Activated CD4-positive, alpha-beta memory T cell treated with anti-CD3 and anti-CD28 coated beads, Interleukin-2, amount 10 ng/mL, durations not matched to agents 7 days and 5 days (primary cell): Measurements from ENCODE around the gene MAP3K7CL. TPM values are rescaled to one million over a fixed set of nuclear protein-coding genes. Genes with fewer than 3 reads are reported as not detected.

Experiments used
- CTCF ChIA-PET: fragments of 350-600 bp; sonication (Branson Sonifier 250); formaldehyde crosslinking; loops from one replicate; lab custom pipeline; 2021; ENCODE audit warnings: antibody characterized with exemption, inconsistent platforms; lab: Charles Lee
- POLR2A ChIA-PET: fragments of 350-600 bp; sonication (Branson Sonifier 250); formaldehyde crosslinking; loops from one replicate; lab custom pipeline; 2021; ENCODE audit warnings: antibody characterized with exemption; lab: Charles Lee
- DNase-seq: peaks from one replicate; pipeline ENCODE4 v3.0.0-alpha.2; 2020
- H3K27ac Mint-ChIP-seq: one replicate; pipeline ENCODE4 v1.8.0; 2021; ENCODE audit warnings: mild to moderate bottlenecking, mixed read lengths
- H3K27me3 Mint-ChIP-seq: one replicate; pipeline ENCODE4 v1.8.0; 2021; ENCODE audit warnings: mixed read lengths
- H3K36me3 Mint-ChIP-seq: one replicate; pipeline ENCODE4 v1.8.0; 2021; ENCODE audit warnings: low read depth, mixed read lengths
- H3K4me1 Mint-ChIP-seq: one replicate; pipeline ENCODE4 v1.8.0; 2021; ENCODE audit warnings: mixed read lengths
- H3K4me3 Mint-ChIP-seq: one replicate; pipeline ENCODE4 v1.8.0; 2021; ENCODE audit warnings: mild to moderate bottlenecking, mixed read lengths
- H3K9me3 Mint-ChIP-seq: one replicate; pipeline ENCODE4 v1.8.0; 2021; ENCODE audit warnings: mixed read lengths
- total RNA-seq, 2 experiments: library from RNA; stranded (reverse); gene quantifications; one replicate each; pipeline ENCODE4 v1.2.3, GENCODE V29; 2021

MAP3K7CL gene
- total RNA-seq, 2 experiments from 2014 or later: 6.7 to 7.7 TPM

DNA sequence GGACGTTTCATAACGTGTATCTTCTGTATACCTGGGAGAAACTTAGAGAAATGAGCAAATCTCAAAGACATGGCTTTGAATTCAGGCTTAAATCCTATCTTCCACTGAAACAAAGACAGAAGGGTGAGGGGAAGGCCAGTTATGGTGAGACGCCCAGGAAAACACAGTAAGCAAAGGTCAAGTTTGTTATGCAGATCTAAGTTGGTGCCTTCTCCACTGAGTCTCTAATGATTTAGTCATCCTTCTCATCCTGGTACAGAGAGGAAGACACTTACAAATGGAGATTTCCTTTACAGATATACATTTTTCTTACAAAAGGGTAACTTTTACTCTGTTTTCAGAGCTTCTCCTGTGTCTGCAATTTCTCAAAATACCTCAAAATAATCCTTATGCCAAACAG, 64.4 kb downstream of the MAP3K7CL start:
- CTCF ChIA-PET: interaction anchor here (1.4 to 2.2 kb wide), 2 partner anchors 11 to 13 kb away, joined by 4 to 5 read pairs; no protein-coding TSS in a partner anchor
- POLR2A ChIA-PET: interaction anchor here (2.5 kb wide), 1 partner anchor 105 kb away, joined by 13 read pairs; no protein-coding TSS in a partner anchor

GRCh38 chr21:29195981-29196669, 65.7 kb downstream of the MAP3K7CL start:
- CTCF ChIA-PET: interaction anchor here (0.9 to 2.2 kb wide), 6 partner anchors 8 to 120 kb away, joined by 3 to 6 read pairs (median 4); no protein-coding TSS in a partner anchor
- peaks cover 26% of the 10 kb centered on the region for H3K36me3 Mint-ChIP-seq
- peak overlapping the region; percentile 73 for H3K4me3 Mint-ChIP-seq
- POLR2A ChIA-PET: interaction anchor here (1.0 to 2.5 kb wide), 3 partner anchors 9 to 104 kb away, joined by 3 to 13 read pairs (median 6); no protein-coding TSS in a partner anchor
- H3K9me3 Mint-ChIP-seq: peaks cover 26% of the 10 kb centered on the region
- H3K27ac Mint-ChIP-seq: peak overlapping the region; percentile 76
- DNase-seq: peak; percentile 70
- H3K4me1 Mint-ChIP-seq: peaks cover 30% of the 10 kb centered on the region
- no peaks in the 10 kb centered on the region for H3K27me3 Mint-ChIP-seq

More for the DNA sequence above, 64.4 kb downstream of the MAP3K7CL start:
- Mint-ChIP-seq H3K36me3 (peaks cover 23% of the 10 kb centered on the region), H3K9me3 (peaks cover 20% of the 10 kb centered on the region), H3K27me3 (no peaks in the 10 kb centered on the region), H3K27ac (no peak overlapping the region), H3K4me3 (no peak overlapping the region), H3K4me1 (peaks cover 32% of the 10 kb centered on the region)
- DNase-seq: no peak

GRCh38 chr21:29196670-29197191, 66.3 kb downstream of the MAP3K7CL start:
- no peak for DNase-seq
- POLR2A ChIA-PET: interaction anchor here (0.7 to 2.5 kb wide), 3 partner anchors 15 to 123 kb away, joined by 3 to 13 read pairs (median 6); partner anchors contain the start of gene CCT8
- peak overlapping the region; percentile 76 for H3K27ac Mint-ChIP-seq
- peaks cover 31% of the 10 kb centered on the region for H3K36me3 Mint-ChIP-seq
- H3K4me3 Mint-ChIP-seq: peak overlapping the region; percentile 73
- peaks cover 30% of the 10 kb centered on the region for H3K9me3 Mint-ChIP-seq
- peaks cover 30% of the 10 kb centered on the region for H3K4me1 Mint-ChIP-seq
- H3K27me3 Mint-ChIP-seq: no peaks in the 10 kb centered on the region
- CTCF ChIA-PET: interaction anchor here (0.9 to 2.2 kb wide), 5 partner anchors 9 to 121 kb away, joined by 3 to 6 read pairs (median 4); no protein-coding TSS in a partner anchor

- DNase-seq: no peak
- H3K9me3 Mint-ChIP-seq: peaks cover 39% of the 10 kb centered on the region
- H3K36me3 Mint-ChIP-seq: peaks cover 29% of the 10 kb centered on the region
Measured at GRCh38 chr21:29201186-29201585, 70.7 kb downstream of the MAP3K7CL start.

DNA sequence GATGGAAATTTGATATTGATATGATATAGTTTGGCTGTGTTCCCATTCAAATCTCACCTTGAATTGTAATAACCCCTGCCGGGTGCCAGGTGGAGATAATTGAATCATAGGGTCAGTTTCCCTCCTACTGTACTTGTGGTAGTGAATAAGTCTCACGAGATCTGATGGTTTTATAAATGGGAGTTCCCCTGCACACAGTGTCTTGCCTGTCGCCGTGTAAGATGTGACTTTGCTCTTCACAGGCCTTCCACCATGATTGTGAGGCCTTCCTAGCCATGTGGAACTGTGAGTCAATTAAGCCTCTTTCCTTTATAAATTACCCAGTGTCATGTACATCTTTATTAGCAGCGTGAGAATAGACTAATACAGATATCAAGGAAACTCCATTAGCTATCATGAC, 74.6 kb downstream of the MAP3K7CL start:
- H3K27ac Mint-ChIP-seq: no peak overlapping the region
- DNase-seq: no peak
- POLR2A ChIA-PET: no interaction called here

More at GRCh38 chr21:29201186-29201585, 70.7 kb downstream of the MAP3K7CL start:
- Mint-ChIP-seq H3K27me3 (no peaks in the 10 kb centered on the region), H3K4me1 (peaks cover 14% of the 10 kb centered on the region), H3K27ac (no peak overlapping the region), H3K4me3 (no peak overlapping the region)
- CTCF ChIA-PET: no interaction called here
- POLR2A ChIA-PET: no interaction called here

DNA sequence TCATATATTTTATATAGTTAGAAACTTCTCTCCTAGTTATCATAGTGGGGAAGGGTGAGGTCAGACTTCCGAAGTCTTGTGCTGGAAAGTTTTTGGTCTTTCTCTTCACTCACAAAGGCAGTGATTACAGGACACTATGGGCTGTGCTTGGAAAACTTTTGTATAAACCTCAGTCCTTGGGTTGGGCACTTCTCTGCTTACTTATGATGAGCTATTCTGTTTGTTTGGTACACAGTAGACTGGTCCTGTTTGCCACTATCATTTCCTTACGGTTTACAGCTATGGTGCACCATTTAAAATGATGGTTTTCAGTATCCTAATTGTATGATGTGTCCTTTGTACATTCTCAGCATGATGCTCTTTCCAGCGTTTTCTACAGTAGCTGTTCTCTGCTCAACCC, 75.5 kb downstream of the MAP3K7CL start:
- no peak overlapping the region for H3K4me3 Mint-ChIP-seq
- peaks cover 16% of the 10 kb centered on the region for H3K9me3 Mint-ChIP-seq
- DNase-seq: no peak
- H3K27ac Mint-ChIP-seq: no peak overlapping the region
- H3K27me3 Mint-ChIP-seq: peaks cover 1% of the 10 kb centered on the region
- peaks cover 6% of the 10 kb centered on the region for H3K36me3 Mint-ChIP-seq
- POLR2A ChIA-PET: no interaction called here
- CTCF ChIA-PET: interaction anchor here (0.5 to 1.7 kb wide), 2 partner anchors 10 to 172 kb away, joined by 3 to 5 read pairs; no protein-coding TSS in a partner anchor
- peaks cover 9% of the 10 kb centered on the region for H3K4me1 Mint-ChIP-seq

More for the DNA sequence above, 74.6 kb downstream of the MAP3K7CL start:
- Mint-ChIP-seq H3K27me3 (peaks cover 1% of the 10 kb centered on the region), H3K4me1 (peaks cover 6% of the 10 kb centered on the region), H3K4me3 (no peak overlapping the region), H3K36me3 (peaks cover 8% of the 10 kb centered on the region), H3K9me3 (peaks cover 20% of the 10 kb centered on the region)
- CTCF ChIA-PET: interaction anchor here (0.8 to 1.7 kb wide), 2 partner anchors 9 to 42 kb away, joined by 4 to 5 read pairs; no protein-coding TSS in a partner anchor

DNA sequence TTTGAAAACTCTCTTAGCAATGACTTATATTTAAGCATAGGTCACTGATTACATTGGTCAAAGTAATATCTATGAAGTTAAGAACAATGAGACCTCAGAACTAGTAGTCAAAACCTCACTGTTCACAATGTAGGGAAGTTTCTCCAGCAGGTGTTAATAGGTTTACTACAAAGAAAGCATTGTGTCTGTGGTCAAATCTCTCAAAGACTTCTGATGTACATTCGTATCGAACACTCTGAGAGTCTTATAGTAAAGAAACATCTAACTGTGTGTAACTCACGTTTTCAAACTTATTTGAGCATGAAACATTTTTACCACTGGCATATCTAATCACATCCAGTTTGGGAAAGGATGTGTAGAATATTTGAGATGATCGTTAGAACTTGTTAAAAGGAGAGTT, 76.0 kb downstream of the MAP3K7CL start:
- Mint-ChIP-seq H3K4me3 (no peak overlapping the region), H3K27me3 (peaks cover 1% of the 10 kb centered on the region), H3K9me3 (peaks cover 12% of the 10 kb centered on the region), H3K4me1 (peaks cover 9% of the 10 kb centered on the region), H3K36me3 (peaks cover 1% of the 10 kb centered on the region), H3K27ac (no peak overlapping the region)
- ChIA-PET POLR2A (no interaction called here), CTCF (interaction anchor here (1.7 kb wide), 1 partner anchor 10 kb away, joined by 5 read pairs; no protein-coding TSS in a partner anchor)
- DNase-seq: no peak

GRCh38 chr21:29207201-29207600, 76.8 kb downstream of the MAP3K7CL start:
- Mint-ChIP-seq H3K4me3 (no peak overlapping the region), H3K36me3 (no peaks in the 10 kb centered on the region), H3K27ac (no peak overlapping the region), H3K9me3 (peaks cover 7% of the 10 kb centered on the region), H3K4me1 (peaks cover 9% of the 10 kb centered on the region), H3K27me3 (peaks cover 1% of the 10 kb centered on the region)
- ChIA-PET POLR2A (no interaction called here), CTCF (no interaction called here)
- DNase-seq: no peak

DNA sequence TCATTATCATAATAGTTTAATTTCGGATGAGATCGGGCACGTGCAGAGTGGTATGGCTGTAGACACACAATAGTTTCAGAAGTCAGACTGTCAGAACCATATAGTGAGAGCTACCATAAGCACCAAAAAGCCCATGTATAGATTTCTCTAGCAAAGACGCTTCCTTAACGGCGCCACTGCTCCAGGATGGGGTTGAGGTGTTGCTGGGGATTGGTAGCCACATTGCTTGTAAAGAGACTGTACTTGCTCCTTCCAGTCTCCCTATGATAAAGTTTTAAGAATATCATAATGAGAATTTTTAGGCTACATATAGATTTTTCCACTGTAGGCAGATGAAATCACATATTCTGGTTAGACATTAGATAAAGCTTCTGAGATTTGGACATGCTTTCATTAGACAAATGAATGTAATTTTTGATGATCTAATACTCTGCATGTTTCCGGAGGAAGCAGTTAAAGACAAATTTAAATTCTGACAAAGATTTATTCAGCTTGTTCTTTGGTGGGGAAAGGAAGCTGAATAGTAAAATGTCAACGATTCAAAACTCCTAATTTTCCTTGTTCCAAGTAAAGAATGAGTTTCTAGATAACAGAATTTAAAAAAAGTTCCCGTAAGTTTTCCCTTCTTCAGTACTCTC, 77.7 kb downstream of the MAP3K7CL start:
- peaks cover 6% of the 10 kb centered on the region for H3K9me3 Mint-ChIP-seq
- peaks cover 9% of the 10 kb centered on the region for H3K4me1 Mint-ChIP-seq
- no peak for DNase-seq
- no peak overlapping the region for H3K27ac Mint-ChIP-seq
- ChIA-PET POLR2A (no interaction called here), CTCF (no interaction called here)
- no peak overlapping the region for H3K4me3 Mint-ChIP-seq
- H3K27me3 Mint-ChIP-seq: peaks cover 1% of the 10 kb centered on the region
- no peaks in the 10 kb centered on the region for H3K36me3 Mint-ChIP-seq

GRCh38 chr21:29208682-29209059, 78.2 kb downstream of the MAP3K7CL start:
- ChIA-PET CTCF (no interaction called here), POLR2A (no interaction called here)
- H3K4me3 Mint-ChIP-seq: no peak overlapping the region
- H3K27me3 Mint-ChIP-seq: peaks cover 1% of the 10 kb centered on the region
- no peak for DNase-seq
- no peaks in the 10 kb centered on the region for H3K36me3 Mint-ChIP-seq
- H3K27ac Mint-ChIP-seq: no peak overlapping the region
- peaks cover 2% of the 10 kb centered on the region for H3K9me3 Mint-ChIP-seq
- H3K4me1 Mint-ChIP-seq: peaks cover 9% of the 10 kb centered on the region

GRCh38 chr21:29209696-29210095, 79.3 kb downstream of the MAP3K7CL start:
- Mint-ChIP-seq H3K36me3 (no peaks in the 10 kb centered on the region), H3K4me1 (peaks cover 9% of the 10 kb centered on the region), H3K27ac (no peak overlapping the region), H3K4me3 (no peak overlapping the region), H3K9me3 (peaks cover 2% of the 10 kb centered on the region), H3K27me3 (peaks cover 1% of the 10 kb centered on the region)
- POLR2A ChIA-PET: no interaction called here
- CTCF ChIA-PET: no interaction called here
- DNase-seq: no peak

- H3K36me3 Mint-ChIP-seq: no peaks in the 10 kb centered on the region
- H3K27ac Mint-ChIP-seq: no peak overlapping the region
- H3K4me3 Mint-ChIP-seq: no peak overlapping the region
- POLR2A ChIA-PET: no interaction called here
- no peak for DNase-seq
- H3K27me3 Mint-ChIP-seq: peaks cover 1% of the 10 kb centered on the region
- CTCF ChIA-PET: no interaction called here
- peaks cover 9% of the 10 kb centered on the region for H3K4me1 Mint-ChIP-seq
- H3K9me3 Mint-ChIP-seq: peaks cover 2% of the 10 kb centered on the region
Measured at GRCh38 chr21:29211205-29211604, 80.8 kb downstream of the MAP3K7CL start.

GRCh38 chr21:29212446-29212845, 82.0 kb downstream of the MAP3K7CL start:
- H3K9me3 Mint-ChIP-seq: peaks cover 2% of the 10 kb centered on the region
- H3K36me3 Mint-ChIP-seq: no peaks in the 10 kb centered on the region
- ChIA-PET POLR2A (no interaction called here), CTCF (no interaction called here)
- no peak for DNase-seq
- H3K27me3 Mint-ChIP-seq: peaks cover under 1% of the 10 kb centered on the region
- H3K4me3 Mint-ChIP-seq: no peak overlapping the region
- H3K27ac Mint-ChIP-seq: no peak overlapping the region
- peaks cover 9% of the 10 kb centered on the region for H3K4me1 Mint-ChIP-seq
